GM18526 (cell line): ENCODE results near the gene WNT5B.

Source experiments
- POLR2A ChIP-seq: IDR thresholded peaks from 3 replicates; pipeline ENCODE4 v1.6.1; 2011; ENCODE audit not compliant: insufficient read length; ENCODE audit errors: extremely low read depth

The WNT5B gene

DNA sequence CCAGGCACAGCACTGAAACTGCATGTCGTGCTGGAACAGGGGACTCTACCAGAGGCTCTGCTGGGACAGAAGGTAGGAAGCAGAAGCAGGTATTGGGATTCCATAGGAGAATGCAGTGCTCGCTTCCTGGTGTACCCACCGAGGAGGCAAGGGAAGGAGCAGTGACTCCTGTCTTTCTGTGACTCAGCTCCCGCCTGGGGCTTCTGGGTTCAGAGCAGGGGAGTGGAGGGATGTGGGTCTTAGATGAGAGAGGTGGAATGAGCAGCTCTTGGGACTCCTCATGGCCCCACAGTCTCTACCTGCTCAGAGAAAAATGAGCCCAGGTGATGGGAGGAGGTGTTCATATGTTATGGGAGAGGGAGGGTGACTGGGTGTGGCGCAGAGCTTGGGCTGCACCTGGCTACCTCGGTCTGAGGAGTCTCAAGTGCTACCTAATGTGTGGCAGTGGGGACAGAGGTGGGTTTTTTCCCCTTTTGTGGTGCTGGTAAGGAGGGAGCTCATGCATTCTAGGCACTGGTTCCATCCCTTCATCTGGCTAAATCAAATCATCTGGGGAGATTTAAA is 26.3 kb downstream of the WNT5B start:
- no peak for TF ChIP-seq POLR2A

DNA sequence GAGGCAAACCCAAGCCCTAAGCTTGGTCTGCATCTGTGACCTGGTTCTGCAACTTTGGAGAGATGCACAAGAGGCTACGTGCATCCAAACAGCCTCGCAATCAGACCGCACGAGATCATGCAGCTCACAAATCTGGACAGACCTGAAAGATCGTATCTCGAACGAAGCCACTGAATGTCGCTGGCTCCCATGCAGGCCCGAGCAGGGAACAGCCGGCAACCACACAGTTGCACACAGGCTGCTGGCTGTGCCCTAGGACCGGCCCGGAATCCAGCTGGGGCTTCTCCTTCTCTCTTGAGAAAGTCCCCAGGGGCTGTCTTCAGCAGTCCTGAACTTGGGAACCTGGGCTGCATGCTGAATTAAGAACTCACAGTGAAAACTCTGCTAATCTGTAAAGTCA is 27.9 kb downstream of the WNT5B start:
- TF ChIP-seq POLR2A: no peak

DNA sequence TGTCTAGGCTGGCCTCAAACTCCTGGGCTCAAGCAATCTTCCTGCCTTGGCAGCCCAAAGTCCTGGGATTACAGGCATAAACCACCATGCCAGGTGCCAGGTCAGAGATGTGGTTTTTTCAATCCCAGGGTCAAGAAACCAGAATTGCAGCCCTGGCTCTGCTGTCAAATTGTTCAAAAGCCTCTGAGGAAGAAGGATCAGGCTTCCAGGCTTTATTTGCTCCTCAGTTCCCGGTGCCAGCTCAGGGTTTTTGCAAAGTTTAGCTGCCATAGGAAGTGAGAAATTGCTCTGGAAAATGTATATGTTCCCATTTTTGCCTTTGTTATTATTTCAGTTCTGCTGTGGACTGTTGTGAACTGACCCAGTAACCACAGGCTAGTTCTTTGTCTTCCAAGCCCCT is 28.7 kb downstream of the WNT5B start:
- no peak for TF ChIP-seq POLR2A

DNA sequence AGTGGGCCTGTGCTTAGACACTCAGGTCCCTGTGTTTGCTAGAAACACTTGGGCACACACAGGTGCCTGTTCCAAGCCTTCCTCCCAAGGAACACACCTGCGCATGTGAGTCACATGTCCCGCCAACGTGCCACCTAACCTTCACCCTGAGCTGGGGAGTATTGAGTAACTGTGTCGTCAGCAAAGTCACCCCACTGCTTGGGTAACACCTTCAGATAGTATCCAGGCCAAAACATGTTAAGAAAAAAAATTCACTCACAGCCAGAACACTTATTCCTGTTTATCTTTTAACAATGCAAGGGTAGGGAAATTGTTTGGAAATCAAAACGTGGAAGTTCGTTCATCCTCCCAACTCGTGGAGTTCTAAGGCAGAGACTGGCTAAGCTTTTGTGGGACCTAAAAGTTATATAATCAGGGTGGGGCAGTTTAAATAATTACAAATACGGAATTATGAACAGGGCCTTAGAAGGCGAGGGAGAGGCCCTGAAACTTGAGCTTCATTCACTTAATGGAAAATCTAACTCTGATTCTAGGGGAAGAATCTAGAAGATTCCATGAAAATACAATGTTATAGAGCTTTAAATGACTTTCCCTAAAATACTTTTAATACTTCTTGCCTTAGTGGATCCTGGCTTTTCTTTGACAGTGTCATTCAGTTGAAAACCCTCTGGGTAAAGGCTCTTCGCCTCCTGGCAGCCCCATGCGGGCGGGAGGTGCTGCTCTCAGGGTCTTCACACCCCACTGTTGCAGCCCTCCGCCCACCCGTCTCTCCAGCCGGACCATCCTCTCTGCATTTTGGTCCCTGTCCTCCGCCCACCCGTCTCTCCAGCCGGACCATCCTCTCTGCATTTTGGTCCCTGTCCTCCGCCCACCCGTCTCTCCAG is 31.5 kb downstream of the WNT5B start:
- no peak for TF ChIP-seq POLR2A

DNA sequence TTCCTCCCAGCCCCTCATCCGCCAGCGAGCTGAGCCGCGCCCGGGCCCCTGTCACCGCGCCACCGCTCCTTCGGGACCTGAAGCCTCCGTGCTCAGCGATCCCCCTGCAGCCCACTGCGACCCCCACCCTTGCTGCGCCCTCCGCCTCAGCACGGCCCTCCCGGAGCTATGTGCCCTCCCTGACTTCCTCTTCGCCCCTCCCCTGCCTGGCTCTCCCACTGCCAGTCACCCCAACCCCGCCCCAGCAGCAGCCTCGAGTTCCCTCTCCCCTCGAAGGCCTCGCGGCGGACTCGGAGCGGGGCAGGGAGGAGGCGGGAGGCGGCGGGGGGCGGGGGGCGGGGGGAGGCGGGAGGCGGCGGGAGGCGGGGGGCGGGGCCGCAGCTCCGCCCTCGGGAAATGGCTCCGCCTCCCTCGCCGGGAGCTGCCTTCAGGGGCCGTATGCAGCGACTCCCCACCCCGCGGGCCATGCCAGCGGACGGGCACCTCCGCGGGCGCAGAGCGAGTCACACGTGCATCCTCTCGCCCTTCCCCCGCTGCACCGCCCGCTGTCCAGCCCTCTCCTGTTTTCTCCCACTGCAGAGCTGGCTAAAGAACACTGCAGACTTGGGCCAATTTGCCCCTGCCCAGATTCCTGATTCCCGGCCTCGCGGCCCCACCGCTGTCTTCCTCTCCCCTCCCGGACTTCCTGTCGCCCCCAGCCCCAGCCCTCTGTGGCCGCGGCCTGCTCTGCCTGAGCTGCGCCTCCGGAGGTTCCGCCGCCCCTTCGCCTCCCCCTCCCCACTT is 32.7 kb downstream of the WNT5B start:
- peak; percentile 65 for TF ChIP-seq POLR2A

DNA sequence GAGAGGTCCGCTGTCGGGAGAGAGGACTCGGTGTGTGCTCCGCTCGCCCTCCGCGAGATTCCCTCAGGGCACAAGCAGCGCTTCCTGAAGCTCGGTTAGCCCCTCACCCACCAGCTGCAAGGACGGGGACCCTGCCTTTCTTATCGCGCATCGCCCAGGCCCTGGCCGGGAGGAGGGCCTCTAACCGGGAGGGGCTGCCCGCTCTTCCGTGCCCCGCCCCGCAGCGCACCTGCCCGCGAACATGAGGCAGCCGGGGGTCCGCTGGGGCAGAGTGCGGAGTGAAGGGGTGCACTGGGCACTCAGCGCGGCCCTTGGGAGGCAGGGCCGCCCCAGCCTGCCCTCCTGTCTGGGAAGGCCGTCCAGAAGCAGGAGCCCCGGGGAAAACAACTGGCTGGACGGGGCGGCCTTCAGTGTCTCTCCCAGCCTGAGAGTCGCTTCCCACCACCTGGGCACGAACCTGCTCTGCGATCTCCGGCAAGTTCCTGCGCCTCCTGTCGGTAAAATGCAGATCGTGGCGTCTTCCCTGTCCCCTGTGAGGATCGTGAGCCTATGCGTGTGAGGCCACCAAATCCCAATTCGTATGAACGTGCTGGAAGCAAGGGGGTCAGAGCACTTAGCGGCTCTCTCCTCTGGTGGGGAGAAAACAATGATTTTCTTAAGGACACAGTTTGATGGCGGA is 33.9 kb downstream of the WNT5B start:
- TF ChIP-seq POLR2A: no peak

DNA sequence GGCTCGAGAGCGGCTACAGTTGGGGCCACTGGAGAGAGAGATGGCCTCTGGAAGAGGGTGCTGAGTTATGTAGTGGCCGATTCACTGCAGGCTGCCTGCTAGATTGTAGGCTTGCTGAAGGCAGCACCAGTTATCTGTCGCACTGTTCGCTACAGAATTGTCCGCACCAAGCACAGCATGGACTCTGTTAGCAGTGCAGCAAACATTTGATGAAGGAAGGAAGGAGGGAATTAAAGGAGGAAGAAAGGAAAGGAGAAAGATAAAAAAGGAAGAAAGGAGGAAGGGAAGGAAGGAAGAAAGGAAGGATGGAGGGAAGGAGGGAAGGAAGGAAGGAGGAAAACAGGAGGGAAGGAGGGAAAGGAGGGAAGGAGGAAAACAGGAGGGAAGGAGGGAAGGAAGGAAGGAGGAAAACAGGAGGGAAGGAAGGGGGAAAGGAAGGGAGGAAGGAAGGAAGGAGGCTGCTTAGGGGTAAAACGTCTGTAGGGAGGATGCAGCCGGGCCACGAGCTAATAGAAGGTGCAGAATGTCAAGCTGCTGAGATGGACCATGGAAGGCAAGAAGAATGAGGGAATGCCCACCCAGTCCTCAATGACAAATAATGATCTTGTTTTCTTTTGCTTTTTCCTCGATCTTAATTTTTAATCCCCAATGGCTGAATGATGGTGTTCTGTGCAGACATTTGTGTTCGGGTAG is 34.6 kb downstream of the WNT5B start:
- no peak for TF ChIP-seq POLR2A

DNA sequence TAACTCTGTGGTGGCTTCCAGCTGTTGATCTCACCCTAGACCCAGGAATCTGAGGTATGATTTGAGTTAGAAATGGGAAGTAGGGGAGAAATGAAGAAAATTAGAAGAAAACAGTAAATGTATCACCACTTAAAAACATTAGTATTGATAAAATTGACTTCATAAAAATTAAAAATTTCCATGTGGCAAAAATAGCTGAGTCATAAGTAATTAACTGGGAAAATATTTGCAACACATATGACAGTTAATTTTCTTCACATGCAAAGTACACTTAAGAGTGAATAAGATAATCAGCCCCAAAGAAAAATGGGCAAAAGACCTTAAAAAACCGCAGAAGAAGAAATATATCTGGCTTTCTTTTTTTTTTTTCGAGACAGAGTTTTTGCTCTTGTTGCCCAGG is 36.3 kb downstream of the WNT5B start:
- TF ChIP-seq POLR2A: no peak

DNA sequence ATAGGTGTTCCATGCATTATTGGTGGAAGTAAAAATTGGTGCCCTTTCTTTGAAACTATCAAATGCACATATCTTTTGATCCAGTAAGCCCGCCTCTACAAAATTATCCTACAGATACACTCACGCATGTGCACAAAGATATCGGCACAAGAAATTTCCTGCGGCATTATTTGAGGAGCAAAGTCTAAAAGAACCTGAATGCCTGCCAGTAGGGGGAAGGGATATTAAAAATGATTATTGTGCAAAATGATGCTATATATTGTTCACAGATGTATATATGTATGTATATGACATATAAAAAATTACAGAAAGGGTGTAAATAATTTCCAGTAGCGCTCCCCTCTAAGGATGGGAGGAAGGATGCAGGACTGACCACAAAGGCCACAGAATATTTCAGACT is 37.2 kb downstream of the WNT5B start:
- TF ChIP-seq POLR2A: no peak

DNA sequence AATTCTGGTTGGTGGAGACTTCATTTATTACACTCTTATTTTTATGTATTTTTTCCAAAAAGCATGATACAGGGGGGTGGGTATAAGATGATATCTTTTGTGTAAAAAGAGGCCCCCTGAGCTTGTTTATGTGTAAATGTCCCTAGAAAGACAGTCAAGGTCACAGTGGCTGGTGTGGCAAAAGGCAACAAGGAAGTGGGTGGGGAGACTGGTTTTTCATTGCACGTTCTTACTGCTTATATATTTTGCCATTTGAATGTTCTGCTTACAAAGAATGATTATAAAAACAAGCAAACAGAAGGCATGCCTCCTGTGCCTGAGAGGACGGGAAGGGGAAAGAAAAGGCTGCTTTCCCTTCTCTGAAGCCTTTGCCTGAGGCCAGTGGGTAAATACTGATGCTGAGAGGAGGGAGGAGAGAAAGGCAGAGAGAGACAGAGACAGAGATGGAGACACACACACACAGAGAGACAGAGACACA is 37.7 kb downstream of the WNT5B start:
- no peak for TF ChIP-seq POLR2A

DNA sequence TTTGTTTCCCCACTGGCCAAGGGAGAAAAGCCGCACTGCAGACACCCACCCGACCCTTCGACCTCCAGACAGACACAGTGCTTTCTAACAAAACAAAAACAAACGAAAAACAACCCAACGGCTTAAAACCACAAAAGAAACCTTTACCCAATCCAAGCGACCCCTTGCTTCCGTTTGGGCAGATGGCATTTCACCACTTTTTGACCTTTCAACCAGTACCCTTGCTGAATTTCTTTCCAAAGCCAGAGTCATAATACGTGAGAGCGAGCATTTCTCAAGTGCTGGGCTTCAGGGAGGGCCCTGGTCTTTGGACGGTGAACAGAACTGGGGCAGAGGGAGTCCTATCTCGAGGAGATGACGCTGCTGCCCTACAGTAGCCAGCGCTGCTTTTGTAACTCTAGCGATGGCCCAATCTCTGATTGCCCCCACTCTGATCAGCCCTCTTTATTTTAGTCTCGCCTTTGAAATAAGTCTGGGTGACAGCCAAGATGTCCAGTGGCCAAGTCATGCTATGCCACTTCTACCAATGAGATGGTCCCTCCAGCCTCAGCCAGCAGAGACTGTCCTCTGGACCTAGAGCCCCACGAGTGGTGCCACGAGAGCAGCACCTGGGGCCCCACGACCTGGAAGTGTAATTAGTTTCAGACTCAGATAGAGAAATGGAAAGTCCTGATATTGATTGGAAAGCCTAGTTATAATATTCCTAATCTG is 40.0 kb downstream of the WNT5B start:
- TF ChIP-seq POLR2A: no peak

DNA sequence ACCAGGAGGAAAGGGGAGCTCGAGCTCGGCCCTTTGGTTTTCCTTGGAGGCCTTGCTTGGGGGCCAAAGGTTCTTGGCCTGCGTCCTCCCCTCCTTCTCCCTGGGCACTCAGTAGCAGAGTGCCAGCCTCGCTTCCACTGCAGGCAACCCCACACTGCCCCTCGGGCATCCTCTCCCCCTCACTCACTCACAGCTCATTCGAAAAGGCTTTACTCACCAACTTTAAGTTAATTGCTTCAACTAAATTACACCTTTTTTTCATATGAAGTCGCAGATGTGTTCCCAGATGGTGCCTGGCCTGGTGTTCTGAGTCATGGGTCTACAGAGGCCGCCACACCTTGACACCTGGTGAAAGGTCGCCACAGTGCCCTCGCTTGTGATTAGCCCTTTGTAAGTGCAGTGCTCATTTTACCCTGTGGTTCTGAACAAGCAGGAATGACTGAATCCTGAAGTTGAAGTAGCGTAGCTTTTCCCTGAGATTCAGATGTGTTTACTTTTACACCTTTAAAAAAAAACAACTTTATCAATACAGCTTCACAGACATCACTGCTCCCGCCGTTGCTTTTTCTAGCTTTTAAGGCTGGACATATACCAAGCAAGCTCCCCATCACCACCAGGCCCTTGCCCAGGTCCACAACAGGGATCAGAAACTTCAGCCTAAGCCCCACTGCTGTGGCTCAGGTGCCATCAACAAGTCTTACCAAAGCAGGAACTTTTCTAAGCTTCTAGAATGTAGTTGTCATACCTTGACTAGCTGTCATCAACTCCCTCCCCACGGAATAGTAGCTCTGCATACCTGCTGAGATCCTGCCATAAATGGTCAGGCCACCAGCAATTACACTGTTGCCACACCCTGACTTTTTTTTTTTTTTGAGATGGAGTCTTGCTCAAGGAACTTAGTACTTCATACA is 41.6 kb downstream of the WNT5B start:
- TF ChIP-seq POLR2A: no peak

DNA sequence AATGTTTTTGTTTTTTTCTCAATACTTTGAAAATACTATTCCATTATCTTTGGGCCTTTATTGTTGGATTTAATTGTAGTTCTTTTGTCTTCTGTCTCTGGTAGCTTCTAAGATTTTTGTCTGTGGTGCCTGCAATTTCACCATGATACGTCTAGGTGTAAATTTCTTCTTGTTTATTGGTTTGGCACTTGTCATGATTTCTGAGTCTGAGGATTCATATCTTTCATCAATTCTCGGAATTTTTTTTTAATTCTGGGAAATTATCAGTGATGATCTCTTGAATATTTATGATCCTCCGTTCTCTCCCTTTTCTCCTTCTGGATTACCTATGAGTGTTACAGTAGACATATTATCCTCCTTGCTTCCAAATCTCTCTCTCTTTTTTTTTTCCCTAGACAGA is 47.0 kb downstream of the WNT5B start:
- TF ChIP-seq POLR2A: no peak

DNA sequence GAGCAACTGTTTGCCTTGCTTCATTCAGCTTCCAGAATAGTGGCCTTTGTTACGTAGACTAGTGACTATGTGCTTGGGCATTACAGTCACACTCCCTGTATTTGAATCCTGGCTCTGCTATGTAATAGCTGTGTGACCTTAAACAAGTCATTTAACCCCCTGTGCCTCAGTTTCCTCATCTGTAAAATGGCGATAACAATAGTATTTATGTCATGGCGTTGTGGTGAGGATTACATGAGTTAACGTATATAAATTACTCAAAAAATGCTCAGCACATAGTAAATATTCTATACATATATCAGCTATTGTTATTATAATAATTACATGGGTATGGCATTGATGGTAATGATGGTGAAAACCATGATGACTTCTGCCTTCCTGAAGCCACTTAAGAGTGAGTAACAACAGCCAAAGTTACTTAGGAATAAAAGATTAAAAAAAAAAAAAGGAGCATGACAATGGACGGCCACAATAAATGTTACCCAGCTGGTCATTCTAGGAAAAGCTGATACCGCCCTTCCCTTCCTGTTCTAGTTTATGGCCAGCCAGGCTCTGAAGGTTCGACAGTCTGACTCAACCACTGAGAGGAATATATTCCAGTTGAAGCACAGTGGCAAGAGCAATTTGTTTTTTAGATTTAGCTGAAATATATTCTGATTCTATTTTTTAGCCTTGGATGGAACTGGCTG is 51.9 kb downstream of the WNT5B start:
- no peak for TF ChIP-seq POLR2A
